GM12872 (cell line): ENCODE data around the gene SGMS2.

Experiments
- TF ChIP-seq, protein P1 (sequence below): IDR thresholded peaks from 3 replicates; pipeline ENCODE4 v1.5.1; 2011; ENCODE audit warnings: low read depth, mild to moderate bottlenecking, low read length, moderate library complexity; ENCODE audit not compliant: insufficient read depth

SGMS2 gene

GRCh38 chr4:107831140-107831539 lies 6.4 kb downstream of the SGMS2 start:
- TF ChIP-seq, protein P1, sequence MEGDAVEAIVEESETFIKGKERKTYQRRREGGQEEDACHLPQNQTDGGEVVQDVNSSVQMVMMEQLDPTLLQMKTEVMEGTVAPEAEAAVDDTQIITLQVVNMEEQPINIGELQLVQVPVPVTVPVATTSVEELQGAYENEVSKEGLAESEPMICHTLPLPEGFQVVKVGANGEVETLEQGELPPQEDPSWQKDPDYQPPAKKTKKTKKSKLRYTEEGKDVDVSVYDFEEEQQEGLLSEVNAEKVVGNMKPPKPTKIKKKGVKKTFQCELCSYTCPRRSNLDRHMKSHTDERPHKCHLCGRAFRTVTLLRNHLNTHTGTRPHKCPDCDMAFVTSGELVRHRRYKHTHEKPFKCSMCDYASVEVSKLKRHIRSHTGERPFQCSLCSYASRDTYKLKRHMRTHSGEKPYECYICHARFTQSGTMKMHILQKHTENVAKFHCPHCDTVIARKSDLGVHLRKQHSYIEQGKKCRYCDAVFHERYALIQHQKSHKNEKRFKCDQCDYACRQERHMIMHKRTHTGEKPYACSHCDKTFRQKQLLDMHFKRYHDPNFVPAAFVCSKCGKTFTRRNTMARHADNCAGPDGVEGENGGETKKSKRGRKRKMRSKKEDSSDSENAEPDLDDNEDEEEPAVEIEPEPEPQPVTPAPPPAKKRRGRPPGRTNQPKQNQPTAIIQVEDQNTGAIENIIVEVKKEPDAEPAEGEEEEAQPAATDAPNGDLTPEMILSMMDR, result no peak

DNA sequence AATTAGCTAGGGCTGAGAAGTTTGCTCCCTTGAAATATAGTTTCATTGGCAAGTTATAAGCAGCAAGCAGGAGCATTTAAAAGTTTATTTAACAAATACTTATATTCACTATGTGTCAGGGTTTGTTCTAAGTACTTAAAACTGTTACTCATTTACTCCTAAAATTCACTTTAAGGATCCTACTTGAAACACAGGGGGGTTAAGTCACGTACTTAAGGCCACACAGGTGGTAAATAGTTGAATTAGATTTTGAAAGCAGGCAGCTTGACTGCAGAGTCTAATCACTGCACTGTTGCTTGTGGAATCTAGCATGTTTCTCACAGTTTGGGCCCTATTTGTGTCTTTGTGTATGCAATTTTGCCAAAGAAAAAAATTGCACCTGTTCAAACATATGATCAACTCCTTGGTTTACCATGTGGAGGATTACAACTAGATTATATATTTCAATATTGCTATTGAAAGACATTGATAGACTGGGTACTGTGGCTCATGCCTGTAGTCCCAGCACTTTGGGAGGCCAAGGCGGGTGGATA lies 7.6 kb downstream of the SGMS2 start:
- TF ChIP-seq, protein P1, result no peak

GRCh38 chr4:107834241-107834794 lies 9.6 kb downstream of the SGMS2 start:
- TF ChIP-seq, protein P1, result no peak

DNA sequence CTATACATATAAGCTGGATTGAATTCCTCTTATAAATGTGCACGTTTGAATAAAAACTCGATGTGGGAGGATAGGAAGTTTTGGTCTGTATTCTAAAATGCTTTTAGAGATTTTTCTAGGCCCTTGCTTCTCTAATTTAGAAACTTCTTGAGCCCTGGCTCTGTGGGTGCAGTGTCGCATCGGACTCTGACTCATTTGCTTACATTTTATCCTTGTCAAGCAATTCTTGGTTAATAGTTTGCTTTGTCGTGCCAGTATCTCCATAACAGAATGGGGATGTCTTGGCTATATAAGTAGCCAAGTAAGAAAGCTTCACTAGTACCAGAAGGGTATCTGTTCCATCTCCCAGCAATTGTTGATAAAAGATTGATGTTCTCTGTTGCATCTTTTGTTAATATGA lies 10.7 kb downstream of the SGMS2 start:
- TF ChIP-seq, protein P1, result no peak

DNA sequence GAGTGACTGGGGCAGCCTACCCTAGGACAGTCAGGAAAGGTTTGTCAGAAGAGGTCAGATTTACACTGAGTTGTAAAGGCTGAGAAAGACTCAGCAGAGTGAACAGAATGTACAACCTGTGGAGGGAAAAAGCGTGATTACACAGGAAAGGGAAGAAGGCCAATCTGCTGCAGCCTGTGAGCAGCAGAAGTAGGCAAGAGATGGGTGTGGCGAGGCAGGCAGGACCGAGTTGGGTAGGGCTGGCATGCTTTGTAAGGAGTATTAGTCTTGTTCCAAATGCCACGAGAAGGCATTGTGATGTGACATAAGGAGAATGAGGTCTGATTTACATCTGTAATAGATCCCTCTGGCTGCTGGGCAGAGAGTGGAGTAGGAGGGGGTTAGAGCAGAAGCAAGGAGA lies 12.6 kb downstream of the SGMS2 start:
- TF ChIP-seq, protein P1, result no peak

- TF ChIP-seq, protein P1, result no peak
These were observed 13.3 kb downstream of the SGMS2 start for GRCh38 chr4:107837776-107838618.

DNA sequence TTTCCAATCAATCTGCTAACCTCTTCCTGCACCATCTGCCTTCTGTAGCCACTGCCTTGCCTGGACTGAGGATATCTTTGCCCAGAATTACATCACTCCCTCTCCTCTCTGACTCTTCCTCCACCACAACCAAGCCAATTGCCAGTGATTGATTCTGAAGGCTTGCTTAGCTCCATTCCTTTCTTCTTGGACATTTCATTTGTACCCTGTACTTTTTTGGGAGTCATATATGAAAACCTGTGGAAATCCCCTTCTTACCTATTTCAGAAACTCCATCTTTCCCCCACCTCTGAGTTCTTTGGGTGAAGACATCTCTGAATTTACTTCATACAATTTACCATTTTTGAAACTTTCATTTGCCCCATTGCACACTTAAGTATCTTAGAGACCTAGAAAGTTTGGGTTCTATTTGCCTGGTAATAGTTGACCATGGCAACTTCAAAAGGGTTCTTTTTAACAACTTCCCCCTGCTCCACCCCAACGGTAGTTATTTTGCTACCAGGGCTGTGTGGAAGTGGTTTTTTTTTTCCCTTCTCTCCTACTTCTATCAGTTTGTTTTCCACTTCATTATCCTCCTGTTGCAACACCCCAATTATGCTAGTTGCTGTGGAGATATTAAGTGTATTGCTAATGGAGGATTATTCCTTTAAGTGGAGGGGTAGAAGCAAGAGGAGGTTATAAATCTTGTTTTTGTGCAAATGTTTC lies 14.3 kb downstream of the SGMS2 start:
- TF ChIP-seq, protein P1, result no peak
